Neuron (in vitro differentiated cells): ENCODE data around the gene SLC5A9.

Source experiments
- H2AFZ ChIP-seq: one replicate; pipeline ENCODE4 v1.6.1; 2013; ENCODE audit warnings: low read depth, mild to moderate bottlenecking, inconsistent platforms, low read length, moderate library complexity
- H3K27me3 ChIP-seq: one replicate; pipeline ENCODE4 v1.6.1; 2013; ENCODE audit warnings: low read length; ENCODE audit not compliant: insufficient read depth
- H3K36me3 ChIP-seq: one replicate; pipeline ENCODE4 v1.6.1; 2013; ENCODE audit warnings: low read length; ENCODE audit not compliant: insufficient read depth
- H3K4me1 ChIP-seq: one replicate; pipeline ENCODE4 v1.6.1; 2013; ENCODE audit warnings: low read length; ENCODE audit not compliant: insufficient read depth
- H3K4me3 ChIP-seq: 2 replicates; pipeline ENCODE4 v1.5.1; 2013; ENCODE audit warnings: mild to moderate bottlenecking, low read length, moderate library complexity
- H3K9me3 ChIP-seq: one replicate; pipeline ENCODE4 v1.6.1; 2013; ENCODE audit warnings: low read length

Gene SLC5A9

DNA sequence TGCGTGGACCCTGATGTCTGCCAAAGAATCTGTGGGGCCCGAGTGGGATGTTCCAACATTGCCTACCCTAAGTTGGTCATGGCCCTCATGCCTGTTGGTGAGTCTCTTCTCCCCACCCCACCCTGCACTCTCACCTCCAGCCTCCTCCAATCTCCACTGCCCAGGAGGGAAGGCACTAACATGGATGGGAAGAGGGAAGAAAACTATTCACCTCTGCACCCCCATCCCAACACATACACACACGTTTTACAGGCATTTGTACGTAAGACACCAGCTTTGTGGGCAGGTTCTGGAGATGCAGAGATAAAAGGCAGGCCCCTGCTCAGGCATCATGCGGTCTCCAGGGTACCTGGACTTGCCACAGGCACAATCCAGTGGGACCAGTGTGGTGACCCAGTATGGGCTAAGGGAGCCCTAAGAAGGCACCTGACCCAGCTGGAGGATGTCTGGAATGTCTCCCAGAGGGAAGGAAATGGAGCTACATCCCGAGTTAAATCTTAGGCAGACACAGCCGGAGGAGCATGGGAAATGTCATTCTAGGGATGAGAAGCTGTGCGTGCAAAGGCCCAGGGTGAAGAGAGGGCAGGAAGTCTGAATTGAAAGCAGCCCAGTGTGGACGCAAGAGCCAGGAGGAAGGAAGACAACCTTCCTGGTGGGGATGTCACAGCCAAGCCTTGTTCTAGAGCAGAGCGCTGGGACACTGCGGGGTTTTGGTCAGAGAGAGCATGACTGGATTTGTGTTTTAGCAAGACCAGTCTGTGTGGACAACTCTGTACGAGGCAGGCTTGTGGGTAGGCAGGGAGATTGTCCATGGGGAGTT is 11.4 kb downstream of the SLC5A9 start:
- no peaks in the 10 kb centered on the region for H3K9me3 ChIP-seq
- no peak overlapping the region for H3K4me3 ChIP-seq
- no peak overlapping the region for H2AFZ ChIP-seq
- no peaks in the 10 kb centered on the region for H3K36me3 ChIP-seq
- H3K4me1 ChIP-seq = no peaks in the 10 kb centered on the region
- H3K27me3 ChIP-seq = no peaks in the 10 kb centered on the region

DNA sequence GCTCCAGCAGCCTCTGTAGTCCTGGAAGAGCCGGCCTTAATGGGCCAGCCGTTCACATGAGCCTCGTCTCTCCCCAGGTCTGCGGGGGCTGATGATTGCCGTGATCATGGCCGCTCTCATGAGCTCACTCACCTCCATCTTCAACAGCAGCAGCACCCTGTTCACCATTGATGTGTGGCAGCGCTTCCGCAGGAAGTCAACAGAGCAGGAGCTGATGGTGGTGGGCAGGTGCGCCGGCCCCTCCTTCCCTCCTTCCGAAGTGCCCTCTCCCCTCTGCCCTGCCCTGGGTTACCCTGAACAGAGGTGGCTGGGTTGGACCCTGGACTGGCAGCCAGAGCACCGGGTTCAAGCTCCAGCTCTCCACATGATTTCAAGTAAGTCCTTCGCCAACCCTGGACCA is 13.1 kb downstream of the SLC5A9 start:
- Histone ChIP-seq H3K4me3 (no peak overlapping the region), H3K4me1 (no peaks in the 10 kb centered on the region), H3K36me3 (no peaks in the 10 kb centered on the region), H2AFZ (no peak overlapping the region), H3K9me3 (no peaks in the 10 kb centered on the region), H3K27me3 (no peaks in the 10 kb centered on the region)

DNA sequence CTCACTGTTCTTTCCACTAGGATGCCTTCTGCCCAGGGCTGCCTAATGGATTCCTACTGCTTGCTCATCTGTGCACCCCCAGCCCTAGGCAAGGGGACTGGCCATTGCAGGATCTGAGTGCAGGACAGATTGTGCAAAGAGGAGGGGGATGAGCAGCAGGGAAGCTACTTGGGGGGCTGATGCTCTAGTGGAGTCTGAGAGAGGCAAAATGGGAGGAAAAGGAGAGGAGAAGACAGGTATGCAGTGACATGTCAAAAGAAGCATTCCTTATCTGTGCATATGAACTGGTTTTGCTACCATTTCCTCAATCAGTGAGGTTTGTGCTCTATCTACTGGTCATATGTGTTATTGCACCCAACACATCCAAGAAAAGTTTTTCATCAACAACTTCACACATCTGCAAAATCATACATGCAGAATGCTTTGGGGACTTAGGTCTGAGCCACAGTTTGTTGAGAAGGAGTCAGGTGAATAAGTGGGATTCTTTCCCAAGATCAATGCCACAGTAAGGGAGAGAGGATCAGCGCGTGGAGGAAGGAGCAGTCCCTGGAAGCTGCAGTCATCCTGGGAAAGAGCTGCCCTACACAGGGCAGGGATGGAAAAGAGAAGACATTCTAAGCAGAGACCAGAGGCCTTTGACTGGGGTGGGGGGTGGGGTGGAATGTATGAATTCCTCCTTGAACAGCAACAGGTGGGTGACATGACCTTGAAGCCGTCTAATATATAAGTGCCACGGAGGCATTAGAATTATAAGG is 14.4 kb downstream of the SLC5A9 start:
- H3K27me3 ChIP-seq = no peaks in the 10 kb centered on the region
- H3K36me3 ChIP-seq = no peaks in the 10 kb centered on the region
- H3K9me3 ChIP-seq = no peaks in the 10 kb centered on the region
- no peak overlapping the region for H3K4me3 ChIP-seq
- no peak overlapping the region for H2AFZ ChIP-seq
- no peaks in the 10 kb centered on the region for H3K4me1 ChIP-seq

DNA sequence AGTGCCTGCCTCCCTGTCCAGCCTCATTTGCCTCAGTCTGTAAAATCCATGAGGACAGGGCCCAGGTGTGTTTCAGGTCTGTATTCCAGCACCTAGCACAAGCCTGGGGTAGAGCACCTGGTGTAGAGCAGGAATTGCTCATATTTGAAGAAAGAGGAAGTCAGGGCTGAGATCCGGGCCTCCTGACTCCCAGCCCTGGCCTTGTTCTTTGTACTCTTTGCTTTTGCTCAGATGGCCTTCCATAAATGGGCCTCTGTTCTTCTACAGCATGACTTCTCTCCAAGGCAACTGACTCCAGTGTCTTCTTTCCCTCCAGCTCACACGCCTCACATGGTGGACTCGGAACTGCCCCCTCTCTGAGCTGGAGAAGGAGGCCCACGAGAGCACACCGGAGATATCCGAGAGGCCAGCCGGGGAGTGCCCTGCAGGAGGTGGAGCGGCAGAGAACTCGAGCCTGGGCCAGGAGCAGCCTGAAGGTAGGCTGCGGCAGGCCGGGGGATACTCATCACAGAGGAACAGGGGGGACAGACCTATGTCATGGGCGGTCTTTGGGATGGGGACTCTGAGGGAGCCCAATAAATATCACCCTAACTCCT is 19.7 kb downstream of the SLC5A9 start:
- Histone ChIP-seq H3K9me3 (no peaks in the 10 kb centered on the region), H3K4me1 (peaks cover 2% of the 10 kb centered on the region), H2AFZ (no peak overlapping the region), H3K4me3 (no peak overlapping the region), H3K27me3 (no peaks in the 10 kb centered on the region), H3K36me3 (no peaks in the 10 kb centered on the region)

DNA sequence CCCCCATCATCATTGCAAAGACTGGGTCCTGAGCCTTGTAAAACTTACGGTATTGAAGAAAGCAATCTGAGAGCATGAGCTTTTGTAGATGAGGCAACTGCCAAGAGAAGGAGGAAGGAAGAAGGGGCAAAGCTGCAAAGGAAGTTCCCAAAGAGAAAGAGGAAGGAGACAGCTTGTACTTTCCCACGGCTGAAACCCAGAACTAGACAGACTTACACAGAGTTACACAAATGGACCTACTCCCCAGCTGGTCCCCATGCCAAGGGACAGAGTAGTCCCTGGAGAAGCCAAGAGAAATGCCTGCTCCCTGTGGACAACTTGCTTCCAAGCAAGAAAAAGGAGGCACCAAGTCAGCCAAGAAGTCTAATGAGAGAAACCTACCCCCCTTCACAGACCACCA is 22.6 kb downstream of the SLC5A9 start:
- H3K36me3 ChIP-seq = no peaks in the 10 kb centered on the region
- H2AFZ ChIP-seq = no peak overlapping the region
- no peaks in the 10 kb centered on the region for H3K27me3 ChIP-seq
- H3K9me3 ChIP-seq = no peaks in the 10 kb centered on the region
- no peak overlapping the region for H3K4me3 ChIP-seq
- H3K4me1 ChIP-seq = peaks cover 2% of the 10 kb centered on the region

DNA sequence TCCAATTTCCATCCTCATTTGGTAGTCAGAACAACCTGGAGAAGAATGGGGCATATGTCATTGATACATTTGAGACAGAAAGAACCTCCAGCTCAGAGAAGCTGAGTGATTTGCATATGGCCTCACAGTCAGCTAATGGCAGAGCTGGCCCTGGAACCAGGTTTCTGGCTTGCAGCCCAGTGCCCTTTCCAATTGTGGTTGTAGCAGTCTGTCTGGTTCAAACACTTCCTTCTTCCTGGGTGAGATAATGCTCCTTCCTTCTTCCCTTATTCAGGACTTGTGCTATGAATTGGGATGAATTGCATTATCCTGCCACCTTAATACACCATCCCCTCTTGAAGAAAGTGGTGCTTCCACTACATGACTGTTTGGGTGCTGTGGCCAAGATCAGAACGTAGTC is 24.2 kb downstream of the SLC5A9 start:
- Histone ChIP-seq H3K36me3 (no peaks in the 10 kb centered on the region), H2AFZ (no peak overlapping the region), H3K27me3 (no peaks in the 10 kb centered on the region), H3K9me3 (no peaks in the 10 kb centered on the region), H3K4me3 (no peak overlapping the region), H3K4me1 (peaks cover 2% of the 10 kb centered on the region)

DNA sequence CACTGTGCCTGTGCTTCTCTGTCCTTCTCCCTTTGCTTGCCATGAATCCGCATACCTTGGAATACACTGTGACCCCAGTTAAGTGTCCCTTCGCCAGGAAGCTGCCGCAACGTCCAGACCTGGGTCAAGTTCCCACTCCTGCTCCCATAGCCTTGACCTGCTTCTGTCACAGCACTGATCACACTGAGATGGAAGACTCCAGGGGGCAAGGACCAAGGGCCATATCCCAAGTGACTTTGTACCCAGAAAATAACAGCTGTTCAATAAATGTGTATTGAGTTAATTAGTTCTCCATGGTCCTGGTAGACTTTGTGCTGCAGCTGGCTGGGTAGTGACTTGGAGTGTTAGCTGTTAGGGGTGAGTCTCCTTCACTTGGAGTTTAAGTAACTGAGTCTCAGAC is 25.8 kb downstream of the SLC5A9 start:
- no peaks in the 10 kb centered on the region for H3K9me3 ChIP-seq
- H3K36me3 ChIP-seq = no peaks in the 10 kb centered on the region
- H3K4me3 ChIP-seq = no peak overlapping the region
- no peak overlapping the region for H2AFZ ChIP-seq
- H3K27me3 ChIP-seq = no peaks in the 10 kb centered on the region
- H3K4me1 ChIP-seq = peaks cover 2% of the 10 kb centered on the region

DNA sequence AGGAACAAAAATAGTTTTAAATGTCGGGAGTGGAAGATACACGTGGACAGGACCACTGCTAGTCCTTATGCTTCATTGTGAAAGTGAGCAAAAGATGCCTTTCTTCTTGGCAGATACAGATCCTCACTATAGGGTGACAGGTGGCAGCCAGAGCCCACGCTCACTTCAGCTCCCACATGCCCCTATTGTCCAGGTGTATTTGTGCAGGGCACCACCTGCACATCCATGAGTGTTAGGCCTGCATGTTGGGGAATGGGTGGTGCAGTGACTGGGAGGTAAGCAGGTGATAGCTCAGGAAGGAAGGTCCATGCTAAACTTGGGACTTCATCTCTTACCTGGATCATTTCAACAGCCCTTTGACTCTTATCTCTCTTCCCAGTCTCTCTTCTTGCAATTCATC is 27.4 kb downstream of the SLC5A9 start:
- H2AFZ ChIP-seq = no peak overlapping the region
- no peaks in the 10 kb centered on the region for H3K36me3 ChIP-seq
- H3K9me3 ChIP-seq = no peaks in the 10 kb centered on the region
- H3K27me3 ChIP-seq = no peaks in the 10 kb centered on the region
- peaks cover 2% of the 10 kb centered on the region for H3K4me1 ChIP-seq
- H3K4me3 ChIP-seq = no peak overlapping the region

DNA sequence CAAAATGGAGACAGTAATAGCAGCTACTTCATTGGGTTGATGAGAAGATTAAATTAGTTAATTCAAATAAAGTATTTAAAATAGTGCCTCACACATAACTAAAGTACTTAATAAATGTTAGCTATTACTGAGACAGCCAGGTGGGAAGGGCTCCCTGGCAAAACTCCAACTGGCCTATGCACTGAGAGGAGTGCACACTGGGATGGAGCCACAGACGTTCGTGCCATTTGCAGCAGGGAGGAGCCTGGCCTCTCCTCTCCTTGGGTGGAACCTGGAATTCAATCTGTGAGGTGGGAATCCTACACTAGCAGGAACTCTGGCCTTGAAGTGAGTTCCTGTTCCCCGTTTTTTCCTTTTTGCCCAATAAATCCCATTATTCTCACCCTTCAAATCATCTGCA is 28.1 kb downstream of the SLC5A9 start:
- no peak overlapping the region for H2AFZ ChIP-seq
- peaks cover 2% of the 10 kb centered on the region for H3K4me1 ChIP-seq
- H3K27me3 ChIP-seq = no peaks in the 10 kb centered on the region
- no peak overlapping the region for H3K4me3 ChIP-seq
- H3K9me3 ChIP-seq = no peaks in the 10 kb centered on the region
- H3K36me3 ChIP-seq = no peaks in the 10 kb centered on the region

DNA sequence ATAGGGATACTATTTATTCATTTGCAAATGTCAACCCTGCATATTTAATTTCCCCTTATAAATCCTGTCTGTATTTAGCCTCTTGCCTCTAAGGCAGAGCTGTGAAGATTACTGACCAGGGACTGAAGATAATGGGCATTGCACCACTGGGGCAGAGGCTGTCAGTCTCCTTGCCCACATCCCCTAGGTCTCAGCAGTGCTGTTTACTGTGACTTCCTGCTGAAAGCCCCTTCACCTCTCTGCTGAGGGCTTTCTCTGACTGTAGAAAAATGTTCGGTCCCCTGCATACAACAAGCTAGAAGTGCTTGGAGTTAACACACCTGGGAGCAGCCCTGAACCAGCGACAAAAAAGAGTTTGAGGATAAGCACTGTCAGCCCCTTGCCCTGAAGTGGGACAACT is 28.8 kb downstream of the SLC5A9 start:
- Histone ChIP-seq H3K9me3 (no peaks in the 10 kb centered on the region), H3K4me1 (no peaks in the 10 kb centered on the region), H3K36me3 (no peaks in the 10 kb centered on the region), H3K27me3 (no peaks in the 10 kb centered on the region), H2AFZ (no peak overlapping the region), H3K4me3 (no peak overlapping the region)

DNA sequence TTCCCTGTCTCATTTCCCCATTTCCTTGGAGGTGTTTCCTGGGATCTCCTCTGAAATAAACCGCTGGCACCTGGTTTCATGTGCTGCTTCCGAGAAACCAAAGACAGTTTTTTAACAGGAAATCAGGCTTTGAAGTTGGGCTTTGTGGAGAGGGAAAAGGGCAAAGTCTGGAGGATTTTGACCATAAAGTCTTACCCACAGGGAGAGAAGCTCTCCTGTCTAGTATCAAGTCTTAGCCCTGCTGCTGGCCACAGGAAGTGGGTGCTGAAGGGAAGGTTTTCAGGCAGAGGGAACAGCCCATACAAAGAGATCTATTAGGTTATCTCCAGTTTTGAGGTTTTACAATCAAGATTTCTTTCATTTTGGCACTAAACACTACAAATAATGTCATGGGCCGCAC is 29.3 kb downstream of the SLC5A9 start:
- Histone ChIP-seq H3K4me1 (no peaks in the 10 kb centered on the region), H3K9me3 (no peaks in the 10 kb centered on the region), H3K4me3 (no peak overlapping the region), H2AFZ (no peak overlapping the region), H3K36me3 (no peaks in the 10 kb centered on the region), H3K27me3 (no peaks in the 10 kb centered on the region)

DNA sequence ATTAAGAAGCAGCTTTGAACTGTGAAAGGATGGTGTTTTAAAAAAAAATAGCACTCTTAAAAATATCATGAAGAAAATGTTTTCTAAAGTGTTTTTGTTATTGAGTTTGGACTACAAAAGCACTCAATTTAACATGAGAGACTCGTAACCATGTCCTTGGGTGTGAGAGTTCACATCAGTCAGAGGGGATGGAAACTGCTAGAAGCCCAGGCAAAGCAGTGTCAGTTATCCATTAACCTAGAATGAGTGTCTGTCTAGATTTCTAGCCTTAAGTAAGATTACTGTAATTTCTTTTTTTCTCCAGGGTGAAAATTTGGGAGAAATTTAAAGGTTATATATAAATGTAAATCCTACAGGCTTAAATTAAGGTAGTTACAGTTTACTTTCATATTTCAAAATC is 31.7 kb downstream of the SLC5A9 start:
- no peaks in the 10 kb centered on the region for H3K27me3 ChIP-seq
- H2AFZ ChIP-seq = no peak overlapping the region
- H3K4me3 ChIP-seq = no peak overlapping the region
- H3K36me3 ChIP-seq = no peaks in the 10 kb centered on the region
- H3K4me1 ChIP-seq = no peaks in the 10 kb centered on the region
- H3K9me3 ChIP-seq = no peaks in the 10 kb centered on the region

DNA sequence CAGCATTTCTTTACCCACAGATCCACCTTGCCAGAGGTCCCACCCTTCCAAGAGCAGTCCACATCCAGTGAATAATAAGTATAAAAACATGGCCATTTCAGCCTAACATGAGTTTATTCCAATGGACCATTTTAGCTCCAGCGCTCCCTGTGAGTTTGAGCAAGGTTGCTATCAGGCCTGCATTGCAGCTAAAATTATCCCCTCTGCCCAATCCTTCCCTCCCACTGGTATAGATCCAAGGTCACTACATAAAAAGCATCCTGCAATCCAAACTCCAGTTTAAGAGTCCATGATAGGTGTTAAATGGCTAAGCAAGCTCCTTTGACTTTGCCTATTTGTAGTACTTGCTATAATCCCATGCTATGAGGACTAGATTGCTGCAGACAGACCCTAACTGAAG is 35.6 kb downstream of the SLC5A9 start:
- H3K4me3 ChIP-seq = no peak overlapping the region
- H3K36me3 ChIP-seq = no peaks in the 10 kb centered on the region
- no peak overlapping the region for H2AFZ ChIP-seq
- H3K4me1 ChIP-seq = no peaks in the 10 kb centered on the region
- no peaks in the 10 kb centered on the region for H3K9me3 ChIP-seq
- H3K27me3 ChIP-seq = no peaks in the 10 kb centered on the region
